ENCODE results near the gene KIF26B.

GRCh38 chr1:245116131-245116530 lies 38.7 kb upstream of the KIF26B start:
- TF ChIP-seq CTCF (IDR thresholded peaks at IDR 0.05) (no peak), POLR2A (IDR thresholded peaks at IDR 0.05) (no peak), EP300 (IDR thresholded peaks at IDR 0.05) (no peak)

All from tibial nerve (tissue), 4 donors.